KMS-11 (cell line): ENCODE data around the gene SERP1.

Experiments used
- H2AFZ ChIP-seq: fragments of 200-600 bp; sonication (generic); 2 replicates; pipeline ENCODE4 v1.6.1; 2016; ENCODE audit warnings: antibody characterized with exemption, mixed run types, low read depth
- H3K27ac ChIP-seq: fragments of 200-600 bp; sonication (generic); 2 replicates; pipeline ENCODE4 v1.6.1; 2016; ENCODE audit warnings: mild to moderate bottlenecking, mixed run types
- H3K27me3 ChIP-seq: fragments of 200-600 bp; sonication (generic); 2 replicates; pipeline ENCODE4 v1.6.1; 2017; ENCODE audit warnings: mild to moderate bottlenecking, low read depth, mixed run types, moderate library complexity; ENCODE audit not compliant: insufficient read depth
- H3K36me3 ChIP-seq: fragments of 200-600 bp; sonication (generic); 2 replicates; pipeline ENCODE4 v1.6.1; 2017; ENCODE audit warnings: mild to moderate bottlenecking, mixed run types; ENCODE audit not compliant: insufficient read depth
- H3K4me1 ChIP-seq: fragments of 200-600 bp; sonication (generic); 2 replicates; pipeline ENCODE4 v1.6.1; 2016; ENCODE audit warnings: mild to moderate bottlenecking, low read depth, mixed run types; ENCODE audit not compliant: poor library complexity, severe bottlenecking
- H3K4me2 ChIP-seq: fragments of 200-600 bp; sonication (generic); 2 replicates; pipeline ENCODE4 v1.7.0; 2016; ENCODE audit warnings: mild to moderate bottlenecking, mixed run types
- H3K4me3 ChIP-seq: fragments of 200-600 bp; sonication (generic); IDR thresholded peaks from 2 replicates; pipeline ENCODE4 v1.6.1; 2017; ENCODE audit warnings: low read depth, low read length, mixed read lengths; ENCODE audit not compliant: insufficient read depth
- H3K79me2 ChIP-seq: fragments of 200-600 bp; sonication (generic); 2 replicates; pipeline ENCODE4 v1.6.1; 2016; ENCODE audit warnings: low read depth, mixed run types; ENCODE audit not compliant: insufficient read depth
- H3K9ac ChIP-seq: fragments of 200-600 bp; sonication (generic); 2 replicates; pipeline ENCODE4 v1.6.1; 2016; ENCODE audit warnings: mild to moderate bottlenecking, mixed run types
- H4K20me1 ChIP-seq: fragments of 200-600 bp; sonication (generic); 2 replicates; pipeline ENCODE4 v1.6.1; 2016; ENCODE audit warnings: mild to moderate bottlenecking, mixed run types; ENCODE audit not compliant: insufficient read depth
- TF ChIP-seq, protein P1 (sequence below): fragments of 200-600 bp; sonication (generic); conservative IDR thresholded peaks from 2 replicates; pipeline ENCODE4 v1.6.1; 2017; ENCODE audit warnings: low read depth, mild to moderate bottlenecking, antibody characterized with exemption, low read length, moderate library complexity, mixed read lengths

The SERP1 gene

DNA sequence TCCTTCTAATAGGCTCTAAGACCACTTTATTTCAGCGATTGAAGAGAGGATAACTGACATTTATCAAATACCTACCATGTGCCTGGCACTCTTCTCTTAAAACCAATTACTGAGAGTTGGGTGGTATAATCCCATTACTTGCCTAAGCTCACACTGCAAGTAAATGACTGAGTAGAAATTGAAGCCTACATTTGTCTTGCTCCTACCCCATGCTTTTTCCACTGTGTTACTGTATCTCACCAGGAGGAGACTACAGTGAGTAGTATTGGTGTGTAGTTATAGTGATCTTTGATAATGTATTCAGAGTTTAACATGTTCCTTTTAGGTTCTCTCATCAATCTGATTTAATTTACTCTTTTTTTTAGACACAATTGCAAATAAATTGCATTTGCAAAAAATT is 21.0 kb upstream of the SERP1 start:
- Histone ChIP-seq H3K27ac (no peak overlapping the region), H3K4me3 (no peak overlapping the region), H3K36me3 (peaks cover 7% of the 10 kb centered on the region; the same call in 1 of the 2 replicates), H3K4me1 (peaks cover 22% of the 10 kb centered on the region), H4K20me1 (no peaks in the 10 kb centered on the region), H2AFZ (no peak overlapping the region), H3K9ac (no peak overlapping the region), H3K4me2 (no peak overlapping the region), H3K79me2 (peaks cover 5% of the 10 kb centered on the region; the same call in 1 of the 2 replicates), H3K27me3 (no peaks in the 10 kb centered on the region)
- TF ChIP-seq, protein P1, sequence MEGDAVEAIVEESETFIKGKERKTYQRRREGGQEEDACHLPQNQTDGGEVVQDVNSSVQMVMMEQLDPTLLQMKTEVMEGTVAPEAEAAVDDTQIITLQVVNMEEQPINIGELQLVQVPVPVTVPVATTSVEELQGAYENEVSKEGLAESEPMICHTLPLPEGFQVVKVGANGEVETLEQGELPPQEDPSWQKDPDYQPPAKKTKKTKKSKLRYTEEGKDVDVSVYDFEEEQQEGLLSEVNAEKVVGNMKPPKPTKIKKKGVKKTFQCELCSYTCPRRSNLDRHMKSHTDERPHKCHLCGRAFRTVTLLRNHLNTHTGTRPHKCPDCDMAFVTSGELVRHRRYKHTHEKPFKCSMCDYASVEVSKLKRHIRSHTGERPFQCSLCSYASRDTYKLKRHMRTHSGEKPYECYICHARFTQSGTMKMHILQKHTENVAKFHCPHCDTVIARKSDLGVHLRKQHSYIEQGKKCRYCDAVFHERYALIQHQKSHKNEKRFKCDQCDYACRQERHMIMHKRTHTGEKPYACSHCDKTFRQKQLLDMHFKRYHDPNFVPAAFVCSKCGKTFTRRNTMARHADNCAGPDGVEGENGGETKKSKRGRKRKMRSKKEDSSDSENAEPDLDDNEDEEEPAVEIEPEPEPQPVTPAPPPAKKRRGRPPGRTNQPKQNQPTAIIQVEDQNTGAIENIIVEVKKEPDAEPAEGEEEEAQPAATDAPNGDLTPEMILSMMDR = no peak

- TF ChIP-seq, protein P1 = no peak
- Histone ChIP-seq H3K79me2 (peaks cover 17% of the 10 kb centered on the region; the same call in 1 of the 2 replicates), H3K4me2 (no peak overlapping the region), H3K27ac (no peak overlapping the region), H3K36me3 (no peaks in the 10 kb centered on the region; the same call in 1 of the 2 replicates), H3K9ac (no peak overlapping the region), H4K20me1 (no peaks in the 10 kb centered on the region), H2AFZ (no peak overlapping the region), H3K27me3 (no peaks in the 10 kb centered on the region), H3K4me3 (no peak overlapping the region), H3K4me1 (peaks cover 38% of the 10 kb centered on the region)
Measured at GRCh38 chr3:150564243-150564642, 17.9 kb upstream of the SERP1 start.

DNA sequence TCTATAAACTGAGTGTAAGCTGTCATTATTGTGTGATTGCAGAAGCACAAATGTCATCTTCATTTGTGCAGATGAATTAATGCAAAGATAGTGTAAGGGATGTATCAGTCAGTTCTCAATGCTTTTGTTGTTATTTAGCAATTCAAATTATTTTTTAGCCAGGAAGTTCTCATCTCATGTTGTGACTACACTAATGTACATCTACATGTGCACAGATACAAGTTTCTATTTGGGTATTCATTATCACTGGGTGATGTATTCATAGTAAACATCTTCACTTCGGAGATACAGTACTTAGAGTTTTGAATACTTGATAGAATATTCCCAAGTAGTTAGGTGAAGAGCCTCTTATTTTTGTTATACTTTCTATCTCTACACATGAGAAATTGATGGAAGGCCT is 11.4 kb upstream of the SERP1 start:
- H3K27me3 ChIP-seq = no peaks in the 10 kb centered on the region
- H3K9ac ChIP-seq = no peak overlapping the region
- H3K4me2 ChIP-seq = no peak overlapping the region
- H2AFZ ChIP-seq = no peak overlapping the region
- H3K4me3 ChIP-seq = no peak overlapping the region
- TF ChIP-seq, protein P1 = no peak
- H3K36me3 ChIP-seq = peaks cover 4% of the 10 kb centered on the region; the same call in 1 of the 2 replicates
- no peaks in the 10 kb centered on the region for H4K20me1 ChIP-seq
- H3K4me1 ChIP-seq = peaks cover 81% of the 10 kb centered on the region
- H3K79me2 ChIP-seq = peaks cover 74% of the 10 kb centered on the region
- H3K27ac ChIP-seq = no peak overlapping the region

GRCh38 chr3:150556792-150557191 is 10.5 kb upstream of the SERP1 start:
- peaks cover 87% of the 10 kb centered on the region for H3K4me1 ChIP-seq
- H3K4me3 ChIP-seq = no peak overlapping the region
- H4K20me1 ChIP-seq = no peaks in the 10 kb centered on the region
- H3K79me2 ChIP-seq = peaks cover 75% of the 10 kb centered on the region
- no peak overlapping the region for H3K9ac ChIP-seq
- peaks cover 4% of the 10 kb centered on the region; the same call in 1 of the 2 replicates for H3K36me3 ChIP-seq
- H3K27ac ChIP-seq = no peak overlapping the region
- TF ChIP-seq, protein P1 = no peak
- no peaks in the 10 kb centered on the region for H3K27me3 ChIP-seq
- H3K4me2 ChIP-seq = no peak overlapping the region
- no peak overlapping the region for H2AFZ ChIP-seq
